ENCODE measurements around the gene HCRT.
"Not testable (repeated sequence)": the region's sequence is repeated elsewhere in the genome, so short reads cannot be mapped to it uniquely, and the experiment has no call there.

HCRT gene

GRCh38 chr17:42184713-42185620, at the start of gene HCRT:
Gene HCRT (minus strand): TSS chr17:42185452. CDS start chr17:42185365, 87 bp downstream.
- no peak for DNase-seq (ENCODE audit: low read depth)

- DNase-seq (ENCODE audit: low read depth) = no peak
Measured at GRCh38 chr17:42233994-42234393, 48.7 kb upstream of the HCRT start.

DNA sequence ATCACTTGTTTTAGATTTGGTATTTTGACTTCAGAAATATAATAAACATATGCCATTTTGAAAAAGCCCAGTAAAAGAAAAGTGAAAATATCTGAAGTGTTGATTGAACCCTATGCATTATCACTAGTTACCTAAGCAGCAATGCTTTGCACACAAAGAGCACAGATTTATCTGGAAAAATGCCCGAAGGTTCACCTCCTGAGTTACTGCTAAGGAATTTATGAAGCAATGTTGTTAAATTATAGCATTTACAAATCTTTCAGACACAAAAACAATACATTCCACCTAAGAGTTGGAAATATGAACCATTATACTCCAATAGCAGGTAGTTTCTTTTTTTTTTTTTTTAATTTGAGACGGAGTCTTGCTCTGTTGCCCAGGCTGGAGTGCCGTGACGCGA, 47.9 kb upstream of the HCRT start:
- DNase-seq (ENCODE audit: low read depth) = no peak

- no peak for DNase-seq (ENCODE audit: low read depth)
Measured at GRCh38 chr17:42230225-42230624, 45.0 kb upstream of the HCRT start.

- DNase-seq (ENCODE audit: low read depth) = no peak
Measured at GRCh38 chr17:42227849-42228700, 42.8 kb upstream of the HCRT start.

- DNase-seq (ENCODE audit: low read depth) = no peak
Measured at GRCh38 chr17:42225646-42226045, 40.4 kb upstream of the HCRT start.

DNA sequence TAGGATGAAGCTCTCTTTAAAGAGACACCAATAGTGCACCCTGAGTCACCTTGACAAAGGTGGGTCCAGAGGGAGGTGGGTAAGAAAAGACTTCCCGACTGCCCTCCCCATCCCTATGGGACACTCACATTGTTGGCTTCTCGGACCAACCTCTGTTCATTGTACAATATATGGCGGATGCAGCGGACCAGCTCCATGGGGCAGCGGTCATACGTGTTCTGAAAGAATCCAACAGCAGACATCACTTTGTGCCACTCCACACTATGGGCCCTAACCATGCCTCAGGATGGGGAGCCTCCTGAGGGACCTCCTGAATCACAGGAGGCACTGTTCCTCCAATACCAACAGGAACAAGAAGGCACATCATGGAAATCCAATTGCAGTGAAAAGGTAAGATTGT, 39.4 kb upstream of the HCRT start:
- DNase-seq (ENCODE audit: low read depth) = no peak

- DNase-seq (ENCODE audit: low read depth) = peak; percentile 33
Measured at GRCh38 chr17:42221886-42222745, 36.9 kb upstream of the HCRT start.

DNA sequence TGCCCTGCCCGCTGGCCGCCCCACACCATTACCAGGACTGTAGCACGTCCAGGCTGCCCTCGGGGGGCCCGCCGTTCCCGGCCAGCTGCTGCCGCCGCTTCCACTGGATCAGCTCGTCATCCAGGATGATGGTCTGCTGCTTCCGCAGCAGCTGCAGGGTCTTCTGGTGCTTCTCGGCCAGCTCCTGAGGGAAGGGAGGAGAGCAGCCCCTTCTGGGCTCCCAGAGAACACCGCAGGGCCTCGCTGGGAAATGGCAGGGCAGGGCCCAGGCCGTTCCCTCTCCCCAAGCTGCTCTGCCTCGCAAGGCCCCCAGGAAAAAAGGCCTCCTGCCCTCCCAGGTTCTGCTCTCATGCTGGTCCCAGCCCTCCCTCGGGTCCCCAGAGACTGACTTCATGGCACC, 34.0 kb upstream of the HCRT start:
- DNase-seq (ENCODE audit: low read depth) = not testable (repeated sequence)

DNA sequence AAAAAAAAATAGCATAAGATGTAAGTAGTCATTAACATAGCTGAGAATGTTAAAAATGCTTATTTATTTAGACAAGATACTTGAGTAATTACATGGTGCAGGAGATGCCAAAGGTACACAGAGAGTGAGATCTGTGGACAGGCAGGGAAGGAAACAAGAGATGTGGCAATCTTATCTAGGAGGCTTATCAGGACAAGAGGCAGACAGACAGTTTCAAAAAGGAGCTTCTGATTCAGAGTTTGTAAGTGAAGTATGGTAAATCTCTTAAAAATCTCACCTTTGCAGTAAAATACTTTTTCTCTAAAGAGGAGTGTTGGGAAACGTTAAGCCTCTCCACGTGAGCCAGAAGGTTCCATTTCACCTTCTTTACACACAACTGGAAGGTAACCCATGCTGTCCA, 28.9 kb upstream of the HCRT start:
- no peak for DNase-seq (ENCODE audit: low read depth)

DNA sequence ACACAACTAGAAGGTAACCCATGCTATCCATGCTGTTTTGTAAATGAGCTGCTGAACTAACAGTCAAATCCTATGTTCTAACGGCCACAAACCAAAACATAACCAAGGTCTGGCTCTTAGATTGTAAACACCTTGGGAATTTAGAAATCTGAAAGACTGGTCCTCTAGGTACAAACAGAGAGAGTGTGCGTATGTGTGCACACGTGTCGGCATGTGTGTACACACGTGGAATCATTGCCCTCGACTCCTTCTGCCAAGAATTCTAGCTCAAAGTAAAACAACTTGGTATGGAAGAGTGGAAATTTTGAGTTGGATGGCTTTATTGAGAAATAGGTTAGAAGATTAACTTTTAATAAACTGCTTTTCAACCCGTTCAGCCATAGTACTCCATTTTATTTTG, 27.1 kb upstream of the HCRT start:
- no peak for DNase-seq (ENCODE audit: low read depth)

DNA sequence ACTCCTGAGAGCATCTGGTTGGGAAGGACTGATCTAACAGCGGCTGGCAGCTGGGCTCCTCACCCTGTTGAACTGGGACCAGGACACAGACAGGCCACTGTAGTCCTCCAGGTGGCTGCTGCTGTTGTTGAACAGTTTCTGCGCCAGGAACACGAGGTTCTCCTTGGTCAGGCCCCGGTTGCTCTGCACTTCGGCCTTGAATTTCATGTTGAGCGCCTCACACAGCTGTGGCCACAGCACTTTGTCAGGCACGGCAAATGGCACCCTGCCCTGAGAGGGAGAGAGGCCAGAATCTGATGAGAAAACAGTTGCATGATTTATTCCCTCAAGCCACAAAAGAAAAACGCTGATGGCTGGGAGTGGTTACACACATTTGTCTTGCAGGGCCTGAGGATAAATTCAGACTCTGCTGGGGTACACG, 26.7 kb upstream of the HCRT start:
- DNase-seq (ENCODE audit: low read depth) = not testable (repeated sequence)

DNA sequence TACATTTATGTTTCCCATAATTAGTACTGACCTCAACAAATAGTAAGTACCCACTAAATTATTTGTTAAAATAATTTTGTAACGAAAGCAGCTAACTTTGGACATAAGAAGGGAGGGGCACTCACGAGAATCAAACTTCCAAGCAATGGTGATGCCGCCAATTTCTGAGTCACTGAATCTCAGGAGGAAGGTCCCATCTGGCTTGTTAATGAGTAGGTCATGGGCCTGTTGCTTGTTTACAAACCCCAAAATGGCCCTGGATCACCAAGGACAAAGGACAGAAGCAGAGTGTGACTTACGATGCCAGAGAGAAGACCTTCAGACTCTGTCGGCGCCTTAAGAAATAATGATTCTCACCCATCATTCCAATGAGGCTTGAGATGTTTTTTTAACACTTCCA, 24.8 kb upstream of the HCRT start:
- no peak for DNase-seq (ENCODE audit: low read depth)

GRCh38 chr17:42206153-42206612, 20.9 kb upstream of the HCRT start:
- not testable (repeated sequence) for DNase-seq (ENCODE audit: low read depth)

DNA sequence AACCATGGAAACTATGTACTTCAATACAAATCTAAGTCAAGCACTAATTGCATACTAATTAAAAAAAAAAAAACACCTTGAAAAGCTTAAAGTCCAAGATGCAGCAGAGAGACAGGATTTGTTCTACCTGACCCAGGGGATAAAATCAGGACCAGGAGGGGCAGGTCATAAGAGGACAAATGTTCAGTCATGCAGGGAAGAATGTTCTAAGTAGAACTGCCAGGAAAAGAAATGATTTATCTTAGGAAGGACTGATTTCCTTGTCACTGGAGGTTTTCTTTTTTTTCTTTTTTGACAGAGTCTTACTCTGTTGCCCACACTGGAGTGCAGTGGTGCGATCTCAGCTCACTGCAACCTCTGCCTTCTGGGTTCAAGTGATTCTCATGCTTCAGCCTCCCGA, 18.1 kb upstream of the HCRT start:
- DNase-seq (ENCODE audit: low read depth) = no peak

DNA sequence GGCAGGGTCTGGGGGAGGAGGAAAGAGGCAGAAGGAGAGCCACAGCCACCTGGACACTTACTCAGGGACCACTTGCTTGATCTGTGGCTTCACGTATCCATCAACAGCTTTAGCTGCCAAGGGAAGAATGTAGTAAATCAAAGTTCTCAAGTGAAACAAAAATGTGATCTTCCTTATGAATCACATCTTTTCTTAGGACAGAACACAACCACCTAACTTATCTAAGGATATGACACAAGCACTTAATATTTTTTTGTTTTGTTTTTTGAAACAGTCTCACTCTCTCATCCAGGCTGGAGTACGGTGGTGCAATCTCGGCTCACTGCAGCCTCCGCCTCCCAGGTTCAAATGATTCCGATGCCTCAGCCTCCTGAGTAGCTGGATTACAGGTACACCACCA, 17.4 kb upstream of the HCRT start:
- no peak for DNase-seq (ENCODE audit: low read depth)

DNA sequence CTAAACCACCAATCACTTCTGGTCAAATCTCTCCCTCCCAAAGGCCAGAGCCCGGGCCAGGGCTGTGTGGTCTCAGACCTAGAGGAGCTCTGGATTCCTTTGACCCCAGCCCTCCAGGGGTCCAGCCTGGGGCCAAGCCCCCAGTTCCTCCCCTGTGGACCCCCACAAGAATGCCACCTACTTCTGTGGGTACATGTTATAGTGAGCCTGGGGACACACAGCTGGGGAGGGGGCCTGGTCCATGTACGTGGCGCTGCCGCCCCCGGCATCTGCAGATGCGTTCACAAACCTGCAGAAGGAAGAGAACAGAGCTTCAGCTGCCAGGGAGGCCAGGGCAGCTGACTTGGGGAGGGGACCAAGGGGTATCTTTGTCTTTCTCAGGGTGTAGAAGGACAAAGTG, 16.9 kb upstream of the HCRT start:
- no peak for DNase-seq (ENCODE audit: low read depth)

DNA sequence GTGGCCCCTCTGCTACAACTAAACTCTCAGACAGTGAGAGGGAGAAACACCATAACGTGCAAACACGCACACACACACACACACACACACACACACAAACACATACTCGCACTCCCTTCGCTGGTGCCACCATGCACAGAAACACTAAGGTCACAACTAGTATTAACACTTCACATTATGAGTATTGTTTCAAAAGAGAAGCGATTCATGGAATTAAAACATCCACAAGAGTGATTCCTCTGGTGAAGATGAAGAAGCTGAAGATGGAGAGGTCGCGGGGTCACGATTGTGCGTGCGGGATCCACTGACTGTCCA, 16.2 kb upstream of the HCRT start:
- DNase-seq (ENCODE audit: low read depth) = no peak

GRCh38 chr17:42200706-42201457, 15.6 kb upstream of the HCRT start:
- DNase-seq (ENCODE audit: low read depth) = no peak

GRCh38 chr17:42199416-42200011, 14.3 kb upstream of the HCRT start:
- no peak for DNase-seq (ENCODE audit: low read depth)

DNA sequence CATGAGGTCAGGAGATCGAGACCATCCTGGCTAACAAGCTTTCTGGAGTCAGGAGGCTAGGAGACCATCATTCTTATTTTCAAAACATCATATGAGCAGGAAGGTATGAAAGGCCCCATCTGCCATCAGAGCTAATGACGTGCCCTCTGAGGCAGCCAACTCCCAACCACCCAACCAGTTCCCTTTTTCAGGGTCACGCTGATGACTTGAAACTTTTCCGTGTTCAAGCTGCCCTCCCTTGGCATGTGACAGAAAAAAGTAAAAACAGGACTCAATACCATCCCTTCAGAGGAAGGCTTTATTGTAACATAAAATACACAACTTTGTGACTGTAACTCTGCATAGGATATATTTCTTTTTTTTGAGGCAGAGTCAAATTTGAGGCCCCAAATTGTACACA, 13.6 kb upstream of the HCRT start:
- DNase-seq (ENCODE audit: low read depth) = no peak

Data from activated T-helper 9 cell treated with anti-CD3 and anti-CD28 coated beads, Interleukin-2, amount 50 U/mL, for 16 hours (primary cell).